Activated T-cell treated with anti-CD3 and anti-CD28 coated beads for 1 hour (primary cell): Measurements from ENCODE around the gene KIAA1549.

Experiments
- DNase-seq: peaks from one replicate; pipeline ENCODE4 v3.0.0-alpha.2; 2020; ENCODE audit warnings: low read depth

The KIAA1549 gene

GRCh38 chr7:138975343-138976104 is 5.7 kb downstream of the KIAA1549 start:
- DNase-seq, result no peak

- DNase-seq, result no peak
Observed at GRCh38 chr7:138974675-138975292, 6.4 kb downstream of the KIAA1549 start.

- no peak for DNase-seq
Observed at GRCh38 chr7:138974103-138974502, 7.1 kb downstream of the KIAA1549 start.

- no peak for DNase-seq
Observed at GRCh38 chr7:138970952-138971351, 10.2 kb downstream of the KIAA1549 start.

GRCh38 chr7:138970446-138970845 is 10.7 kb downstream of the KIAA1549 start:
- DNase-seq, result no peak

- no peak for DNase-seq
Observed at GRCh38 chr7:138967159-138967558, 14.0 kb downstream of the KIAA1549 start.

GRCh38 chr7:138964624-138965436 is 16.4 kb downstream of the KIAA1549 start:
- no peak for DNase-seq

- DNase-seq, result no peak
Observed at GRCh38 chr7:138963675-138964074, 17.5 kb downstream of the KIAA1549 start.

- DNase-seq, result no peak
Observed at GRCh38 chr7:138962561-138963270, 18.5 kb downstream of the KIAA1549 start.

- DNase-seq, result no peak
Observed at GRCh38 chr7:138961159-138961558, 20.0 kb downstream of the KIAA1549 start.

- DNase-seq, result no peak
Observed at GRCh38 chr7:138958391-138958956, 22.7 kb downstream of the KIAA1549 start.

GRCh38 chr7:138957753-138958390 is 23.3 kb downstream of the KIAA1549 start:
- no peak for DNase-seq

- DNase-seq, result no peak
Observed at GRCh38 chr7:138957217-138957616, 24.0 kb downstream of the KIAA1549 start.

GRCh38 chr7:138954545-138955475 is 26.4 kb downstream of the KIAA1549 start:
- no peak for DNase-seq

- DNase-seq, result no peak
Observed at GRCh38 chr7:138952791-138953190, 28.4 kb downstream of the KIAA1549 start.

GRCh38 chr7:138951953-138952352 is 29.2 kb downstream of the KIAA1549 start:
- no peak for DNase-seq

GRCh38 chr7:138949421-138950088 is 31.6 kb downstream of the KIAA1549 start:
- DNase-seq, result no peak

GRCh38 chr7:138948403-138948802 is 32.8 kb downstream of the KIAA1549 start:
- no peak for DNase-seq

GRCh38 chr7:138945821-138946220 is 35.4 kb downstream of the KIAA1549 start:
- DNase-seq, result no peak

GRCh38 chr7:138945154-138945553 is 36.0 kb downstream of the KIAA1549 start:
- DNase-seq, result no peak
